Stimulated activated CD4-positive, alpha-beta T cell treated with anti-CD3 and anti-CD28 coated beads, TNF-alpha, amount 100 ng/mL, for 4 hours (primary cell): ENCODE results near the gene ARG2.

Experiments used
- DNase-seq, 3 experiments: peaks; one replicate each; pipeline ENCODE4 v3.0.0-alpha.2; 2020; ENCODE audit warnings: low read depth in 3 of 3

Gene ARG2

GRCh38 chr14:67638642-67639041, 18.9 kb downstream of the ARG2 start:
- no peak for DNase-seq

DNA sequence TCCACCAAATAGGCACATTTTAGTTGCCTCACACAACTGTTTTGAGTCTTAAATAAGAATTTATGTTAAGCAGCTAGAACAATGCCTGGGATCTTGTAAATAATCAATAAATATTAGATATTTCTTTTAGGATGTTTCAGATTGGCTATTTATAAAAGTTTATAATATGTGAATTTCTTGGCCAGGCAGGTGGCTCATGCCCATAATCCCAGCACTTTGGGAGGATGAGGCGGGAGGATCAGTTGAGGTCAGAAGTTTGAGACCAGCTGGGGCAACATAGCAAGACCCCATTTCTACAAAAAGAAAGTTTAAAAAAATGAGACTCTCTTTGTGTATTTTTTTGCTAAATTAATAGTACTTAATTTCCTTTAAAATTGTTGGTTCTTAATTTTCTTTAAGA, 21.8 kb downstream of the ARG2 start:
- DNase-seq, result no peak

GRCh38 chr14:67641902-67642749, 22.4 kb downstream of the ARG2 start:
- DNase-seq, result no peak

DNA sequence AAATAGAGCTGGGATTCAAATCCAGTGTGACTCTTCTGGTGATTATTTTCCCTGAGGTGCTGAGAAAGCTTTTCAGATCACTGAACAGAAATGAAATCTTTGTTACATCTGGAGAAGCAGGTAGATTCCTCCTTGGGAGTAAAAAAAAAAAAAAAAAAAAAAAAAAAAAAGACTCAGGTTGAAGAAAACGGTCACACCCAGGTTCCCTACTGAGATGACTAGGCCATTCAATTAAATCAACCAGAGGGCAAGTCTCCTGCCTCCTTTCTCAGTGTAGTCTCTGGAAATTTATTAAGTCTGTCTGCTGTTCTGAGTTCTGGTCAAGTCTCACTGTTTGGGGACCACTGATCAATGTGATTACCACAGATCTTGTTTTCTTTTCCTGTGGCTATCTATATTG, 24.0 kb downstream of the ARG2 start:
- DNase-seq, result no peak

- DNase-seq, result no peak
Observed at GRCh38 chr14:67644428-67644827, 24.7 kb downstream of the ARG2 start.

DNA sequence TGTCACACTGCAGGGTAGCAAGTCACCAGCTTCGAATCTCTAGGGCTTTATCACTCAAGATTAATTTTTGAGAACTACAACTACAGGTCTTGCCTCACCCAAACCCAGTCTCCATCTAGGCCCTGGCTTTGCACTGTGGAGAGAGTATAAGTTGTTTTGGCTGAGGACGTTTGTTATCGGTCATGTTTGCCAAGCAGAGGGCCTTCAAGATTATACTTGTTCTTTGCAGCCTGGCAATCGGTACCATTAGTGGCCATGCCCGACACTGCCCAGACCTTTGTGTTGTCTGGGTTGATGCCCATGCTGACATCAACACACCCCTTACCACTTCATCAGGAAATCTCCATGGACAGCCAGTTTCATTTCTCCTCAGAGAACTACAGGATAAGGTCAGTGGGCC, 25.7 kb downstream of the ARG2 start:
- DNase-seq, result no peak

DNA sequence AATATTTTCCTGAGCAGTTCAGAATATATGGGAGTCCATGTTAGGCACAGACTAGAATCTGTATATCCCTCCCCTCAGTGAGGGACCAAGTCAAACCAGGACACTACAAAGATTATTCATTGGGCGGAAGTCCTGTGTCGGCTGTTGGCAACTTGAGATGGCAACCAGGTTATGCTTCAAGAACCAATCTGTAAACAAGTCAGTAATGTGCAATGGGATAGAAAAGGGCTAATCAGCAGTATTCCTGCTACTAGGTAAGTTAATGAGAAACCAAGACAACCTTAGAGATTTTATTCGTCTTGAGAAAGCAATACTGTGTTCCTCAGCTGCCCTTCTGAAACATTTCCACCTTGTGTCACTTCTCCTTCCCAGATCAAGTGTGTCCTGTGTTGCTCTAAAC, 26.4 kb downstream of the ARG2 start:
- no peak for DNase-seq

- no peak for DNase-seq
Observed at GRCh38 chr14:67650151-67650550, 30.4 kb downstream of the ARG2 start.

DNA sequence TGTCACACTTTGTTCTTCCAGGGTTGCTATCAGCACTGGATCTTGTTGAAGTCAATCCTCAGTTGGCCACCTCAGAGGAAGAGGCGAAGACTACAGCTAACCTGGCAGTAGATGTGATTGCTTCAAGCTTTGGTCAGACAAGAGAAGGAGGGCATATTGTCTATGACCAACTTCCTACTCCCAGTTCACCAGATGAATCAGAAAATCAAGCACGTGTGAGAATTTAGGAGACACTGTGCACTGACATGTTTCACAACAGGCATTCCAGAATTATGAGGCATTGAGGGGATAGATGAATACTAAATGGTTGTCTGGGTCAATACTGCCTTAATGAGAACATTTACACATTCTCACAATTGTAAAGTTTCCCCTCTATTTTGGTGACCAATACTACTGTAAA, 31.0 kb downstream of the ARG2 start:
- DNase-seq, result no peak

GRCh38 chr14:67652189-67652588, 32.5 kb downstream of the ARG2 start:
- no peak for DNase-seq

DNA sequence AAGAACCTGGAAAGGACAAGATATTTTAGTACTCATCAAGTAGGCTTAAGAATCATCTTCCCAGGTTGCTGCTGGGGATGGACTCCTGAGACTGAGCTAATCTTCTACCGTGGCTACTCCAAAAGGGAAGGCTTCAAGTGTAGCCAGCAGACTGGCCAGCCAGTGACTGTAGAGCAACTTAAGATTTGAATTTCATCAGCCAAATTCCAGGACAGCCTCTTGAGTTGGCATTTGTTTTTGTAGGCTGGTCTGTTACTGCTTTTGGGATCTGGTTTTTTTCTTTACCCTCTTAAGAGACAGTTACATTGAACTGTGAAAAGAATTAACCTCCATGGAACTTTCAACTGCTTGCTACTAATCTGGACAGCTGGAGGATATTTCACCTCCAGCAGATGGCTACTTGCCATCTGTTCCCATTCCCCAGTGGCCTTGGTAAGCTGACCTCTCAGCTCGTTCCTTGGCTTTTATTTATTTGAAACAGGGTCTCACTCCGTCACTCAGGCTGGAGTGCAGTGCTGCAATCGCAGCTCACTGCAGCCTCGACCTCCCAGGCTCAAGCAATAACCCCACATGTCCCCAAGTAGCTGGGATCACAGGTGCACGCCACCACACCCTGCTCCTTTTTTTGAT, 34.0 kb downstream of the ARG2 start:
- no peak for DNase-seq

DNA sequence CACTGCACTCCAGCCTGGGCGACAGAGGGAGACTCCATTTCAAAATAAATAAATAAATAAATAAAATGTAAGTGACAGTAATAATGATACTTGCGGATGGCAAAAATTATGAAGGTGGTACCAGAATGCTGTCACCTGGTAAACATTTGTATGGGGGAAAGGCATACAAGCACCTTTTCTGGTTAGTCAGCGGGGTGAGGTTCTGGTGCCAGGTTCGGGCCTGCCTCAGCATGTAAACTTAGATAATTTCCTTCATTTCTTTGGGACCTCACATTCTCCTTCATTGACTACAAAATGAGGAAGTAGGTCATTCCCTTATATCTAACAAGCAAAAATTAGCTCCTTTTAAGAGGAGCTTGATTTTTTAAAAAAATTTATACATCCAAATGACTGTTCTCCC, 43.9 kb downstream of the ARG2 start:
- no peak for DNase-seq

DNA sequence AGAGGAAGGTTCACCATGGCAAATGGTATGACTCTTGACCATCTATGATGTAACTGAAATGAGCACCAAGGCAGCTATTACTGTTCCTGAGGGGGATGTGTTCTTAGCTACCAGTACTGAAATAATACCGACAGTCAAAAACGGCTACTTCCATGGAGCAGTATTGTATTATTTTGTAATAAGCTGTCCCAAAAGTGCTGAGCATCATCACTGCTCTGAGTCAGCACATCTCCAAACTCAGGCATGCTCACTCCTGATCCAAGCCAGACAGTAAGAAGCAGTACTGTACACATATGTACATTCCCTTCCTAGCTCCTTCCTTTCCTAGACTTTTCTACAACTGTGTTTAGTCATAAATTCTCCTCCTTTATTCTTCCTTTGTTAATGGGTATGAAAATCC, 46.1 kb downstream of the ARG2 start:
- no peak for DNase-seq

DNA sequence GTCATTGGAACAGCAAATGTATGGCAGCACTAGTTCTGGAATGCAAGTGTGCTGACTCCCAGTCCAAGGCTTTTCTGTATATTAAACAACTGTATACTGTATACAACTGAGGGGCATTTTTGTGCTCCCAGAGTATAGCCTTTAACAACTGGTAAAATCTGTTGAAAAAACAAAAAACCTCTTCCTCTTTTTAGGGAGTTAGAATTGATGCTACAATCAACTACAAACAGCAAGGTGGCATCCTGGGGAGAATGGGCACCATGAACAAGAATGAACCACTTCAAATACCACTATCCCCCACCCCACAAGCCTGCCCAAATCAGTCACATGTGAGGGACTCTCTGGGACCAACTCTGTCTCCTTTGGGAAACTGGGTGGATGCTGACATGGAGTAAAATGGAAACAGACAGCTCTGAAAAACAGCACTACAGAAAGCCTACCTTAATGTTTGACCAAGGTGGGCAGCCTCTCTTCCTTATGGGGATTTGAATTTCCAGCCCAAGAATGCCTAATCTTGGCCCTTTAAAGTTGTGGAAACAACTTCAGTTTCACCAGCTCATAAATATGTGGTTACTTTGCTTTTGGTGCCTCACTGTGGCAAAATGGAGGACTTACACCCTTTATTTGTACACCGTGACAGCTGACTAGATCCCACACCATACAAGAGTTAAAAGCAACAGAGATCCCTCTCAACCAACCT, 47.2 kb downstream of the ARG2 start:
- peak in 1 of 3 experiments; percentile 10 for DNase-seq

GRCh38 chr14:67668559-67668958, 48.8 kb downstream of the ARG2 start:
- DNase-seq, result no peak

- no peak for DNase-seq
Observed at GRCh38 chr14:67673451-67673850, 53.7 kb downstream of the ARG2 start.

GRCh38 chr14:67674139-67674479, 54.4 kb downstream of the ARG2 start:
- peak; percentile 4 to 29 (median 16) for DNase-seq

GRCh38 chr14:67674480-67675218, 54.9 kb downstream of the ARG2 start, which contains the start of gene VTI1B:
Gene VTI1B, minus strand, starts transcription at chr14:67674632. Its CDS starts 143 bp downstream, at chr14:67674489.
- peak; percentile 55 to 73 (median 67) for DNase-seq

- DNase-seq, result no peak
Observed at GRCh38 chr14:67675219-67675582, 55.5 kb downstream of the ARG2 start.

- DNase-seq, result no peak
Observed at GRCh38 chr14:67679006-67679405, 59.3 kb downstream of the ARG2 start.

DNA sequence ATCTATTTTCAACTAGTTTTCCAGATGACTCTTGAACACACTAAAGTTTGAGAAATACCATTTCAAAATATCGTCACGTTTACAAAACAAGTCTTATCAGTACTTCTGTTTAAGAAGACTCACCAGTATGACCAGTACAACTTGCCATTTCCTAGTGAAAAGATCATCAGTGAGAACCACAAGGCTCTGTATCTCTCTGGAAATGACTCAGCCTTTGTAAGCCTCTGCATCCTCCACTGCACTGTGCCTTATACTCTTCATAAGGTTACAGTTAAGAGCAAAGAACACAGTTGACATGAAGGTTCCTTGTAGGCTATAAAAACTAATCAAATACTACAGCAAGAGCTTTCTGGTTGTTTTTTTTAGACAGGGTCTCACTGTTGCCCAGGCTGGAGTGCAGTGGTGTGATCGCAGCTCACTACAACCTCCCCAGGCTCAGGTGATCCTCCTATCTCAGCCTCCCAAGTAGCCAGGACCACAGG, 60.4 kb downstream of the ARG2 start:
- DNase-seq, result no peak

DNA sequence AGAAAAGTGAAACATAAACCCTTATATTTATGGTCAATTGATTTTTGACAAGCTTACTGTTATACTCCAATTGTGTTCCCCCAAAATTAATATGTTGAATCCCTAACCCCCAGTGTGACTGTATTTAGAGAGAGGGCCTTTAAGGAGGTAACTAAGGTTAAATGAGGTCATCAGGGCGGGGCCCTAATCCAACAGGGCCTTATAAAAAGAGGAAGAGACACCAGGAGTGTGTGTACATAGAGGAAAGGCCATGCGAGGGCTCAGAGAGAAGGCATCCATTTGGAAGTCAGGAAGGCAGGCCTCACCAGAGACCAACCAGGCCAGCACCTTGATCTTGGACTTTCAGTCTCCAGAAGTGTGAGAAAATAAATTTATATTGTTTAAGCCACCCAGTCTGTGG, 61.2 kb downstream of the ARG2 start:
- DNase-seq, result no peak
